ENCODE data around the gene MS4A6A.
"Not testable (repeated sequence)": the region's sequence is repeated elsewhere in the genome, so short reads cannot be mapped to it uniquely, and the experiment has no call there.

Gene MS4A6A, protein sequence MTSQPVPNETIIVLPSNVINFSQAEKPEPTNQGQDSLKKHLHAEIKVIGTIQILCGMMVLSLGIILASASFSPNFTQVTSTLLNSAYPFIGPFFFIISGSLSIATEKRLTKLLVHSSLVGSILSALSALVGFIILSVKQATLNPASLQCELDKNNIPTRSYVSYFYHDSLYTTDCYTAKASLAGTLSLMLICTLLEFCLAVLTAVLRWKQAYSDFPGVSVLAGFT

GRCh38 chr11:60182541-60183330, at the start of gene MS4A6A:
Gene MS4A6A, minus strand, starts transcription at chr11:60183083. Its CDS starts 1,356 bp downstream, at chr11:60181727.
- DNase-seq, result no peak

DNA sequence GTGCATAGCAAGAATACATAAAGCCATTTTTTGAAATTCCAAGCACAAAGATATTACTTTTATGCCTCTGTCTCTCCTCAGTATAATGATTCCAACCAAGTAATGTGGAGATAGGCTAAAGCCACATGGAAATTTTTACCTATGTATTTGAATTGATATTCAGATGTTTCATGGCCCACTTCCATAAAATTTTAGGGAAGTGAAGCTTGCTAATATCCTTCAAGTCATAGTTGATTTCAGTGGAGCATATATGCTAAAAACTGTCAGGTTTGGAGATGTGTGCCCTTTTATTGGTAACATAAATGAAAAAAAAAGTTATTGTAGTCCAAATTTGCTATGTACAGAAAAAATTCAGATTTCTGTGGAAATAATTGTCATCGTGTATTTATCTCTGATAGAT, 47.8 kb upstream of the MS4A6A start:
- no peak for DNase-seq

GRCh38 chr11:60222141-60222540, 39.3 kb upstream of the MS4A6A start:
- no peak for DNase-seq

GRCh38 chr11:60221692-60222091, 38.8 kb upstream of the MS4A6A start:
- no peak for DNase-seq

DNA sequence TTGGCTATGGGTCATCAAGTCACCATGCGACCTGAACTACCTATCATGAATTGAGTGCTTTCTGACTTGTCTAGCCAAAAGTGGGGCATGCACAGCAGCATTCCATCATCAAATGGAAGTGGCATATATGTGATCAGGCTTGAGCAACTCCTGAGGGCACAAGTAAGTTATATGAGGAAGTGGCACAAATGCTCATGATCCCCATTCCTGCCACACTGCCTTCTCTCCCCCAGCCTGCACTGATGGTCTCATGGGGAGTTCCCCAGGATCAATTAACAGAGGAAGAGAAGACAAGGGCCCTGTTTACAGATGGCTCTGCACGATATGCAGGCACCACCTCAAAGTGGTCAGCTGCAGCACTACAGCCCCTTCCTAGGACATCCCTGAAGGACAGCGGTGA, 38.3 kb upstream of the MS4A6A start:
- no peak for DNase-seq

- no peak for DNase-seq
Observed at GRCh38 chr11:60214386-60214785, 31.5 kb upstream of the MS4A6A start.

DNA sequence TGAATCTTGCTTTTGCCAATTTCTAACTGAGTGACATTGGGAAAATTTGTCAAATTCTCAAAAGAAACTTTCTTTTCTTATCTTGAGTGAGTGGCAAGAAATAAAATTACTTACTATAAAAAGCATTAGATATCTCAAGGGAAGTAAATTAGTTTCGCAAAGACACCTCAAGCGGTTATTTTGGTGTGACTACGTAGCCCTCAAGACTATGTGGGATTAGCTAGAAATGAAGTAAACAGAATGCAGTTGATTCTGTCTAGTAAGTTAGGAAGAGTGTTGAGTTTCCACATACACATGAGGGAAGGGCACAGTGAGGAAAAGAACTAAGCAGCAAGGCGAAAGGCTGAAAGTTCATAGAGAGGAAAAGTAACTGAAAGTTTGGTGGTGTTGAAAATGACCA, 28.3 kb upstream of the MS4A6A start:
- no peak for DNase-seq

- no peak for DNase-seq
Observed at GRCh38 chr11:60209977-60210376, 27.1 kb upstream of the MS4A6A start.

GRCh38 chr11:60208951-60209350, 26.1 kb upstream of the MS4A6A start:
- DNase-seq, result no peak

DNA sequence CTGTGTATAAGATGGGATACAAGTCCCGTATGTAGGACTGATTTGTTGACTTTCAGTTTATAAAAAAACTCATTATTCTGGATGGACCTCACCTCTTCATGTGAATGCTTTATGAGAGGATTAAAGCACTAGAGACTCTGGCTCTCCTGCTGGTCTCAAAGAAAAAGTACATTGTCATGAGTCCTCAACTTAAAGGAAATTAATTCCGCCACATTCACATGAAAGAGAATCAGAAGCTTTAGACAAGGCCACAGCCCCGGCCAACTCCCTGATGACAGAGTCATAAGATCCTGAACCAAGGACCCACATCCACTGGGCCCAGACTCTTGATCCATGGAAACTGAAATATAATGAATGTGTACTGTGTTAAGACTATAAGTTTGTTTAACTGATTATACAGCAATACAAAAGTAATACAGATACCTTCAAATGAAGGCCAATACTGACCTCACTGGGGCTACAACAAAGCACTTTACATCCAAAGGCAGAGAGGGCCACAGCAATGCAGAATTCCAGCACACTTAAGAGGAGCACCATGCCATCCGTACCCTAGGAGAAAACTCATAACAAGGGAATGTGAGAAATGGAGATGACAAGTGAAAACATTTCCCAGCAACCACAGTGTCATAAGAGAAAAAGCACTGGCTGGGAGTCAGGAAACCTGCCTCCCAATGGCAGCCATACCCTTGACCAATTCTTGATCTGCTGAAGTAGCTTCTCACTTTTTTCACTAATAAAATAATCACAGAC, 25.4 kb upstream of the MS4A6A start:
- DNase-seq, result no peak

- no peak for DNase-seq
Observed at GRCh38 chr11:60206616-60207015, 23.7 kb upstream of the MS4A6A start.

GRCh38 chr11:60204922-60205321, 22.0 kb upstream of the MS4A6A start:
- DNase-seq, result no peak

DNA sequence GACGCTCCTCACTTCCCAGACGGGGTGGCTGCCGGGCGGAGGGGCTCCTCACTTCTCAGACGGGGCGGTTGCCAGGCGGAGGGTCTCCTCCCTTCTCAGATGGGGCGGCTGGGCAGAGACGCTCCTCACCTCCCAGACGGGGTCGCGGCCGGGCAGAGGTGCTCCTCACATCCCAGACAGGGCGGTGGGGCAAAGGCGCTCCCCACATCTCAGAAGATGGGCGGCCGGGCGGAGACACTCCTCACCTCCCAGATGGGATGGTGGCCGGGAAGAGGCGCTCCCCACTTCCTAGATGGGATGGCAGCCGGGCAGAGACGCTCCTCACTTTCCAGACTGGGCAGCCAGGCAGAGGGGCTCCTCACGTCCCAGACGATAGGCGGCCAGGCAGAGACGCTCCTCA, 18.5 kb upstream of the MS4A6A start:
- not testable (repeated sequence) for DNase-seq

DNA sequence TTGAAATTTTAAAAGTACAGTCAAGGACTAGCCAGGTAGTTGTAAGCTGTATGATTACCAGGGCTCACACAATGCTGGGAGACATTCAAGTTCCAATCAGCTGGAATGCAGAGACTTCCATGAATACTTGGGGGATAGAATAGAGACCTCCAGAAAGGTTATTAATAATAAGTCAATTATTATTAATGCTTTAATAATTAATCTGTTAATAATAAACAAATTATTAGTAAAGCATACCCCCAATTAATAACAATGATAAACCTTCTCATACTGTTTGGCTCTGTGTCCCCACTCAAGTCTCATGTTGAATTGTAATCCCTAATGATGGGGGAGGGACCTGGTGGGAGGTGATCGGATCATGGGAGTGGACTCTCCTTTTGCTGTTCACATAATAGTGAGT, 14.6 kb upstream of the MS4A6A start:
- no peak for DNase-seq

- no peak for DNase-seq
Observed at GRCh38 chr11:60195923-60196368, 13.1 kb upstream of the MS4A6A start.

- DNase-seq, result no peak
Observed at GRCh38 chr11:60194511-60194910, 11.6 kb upstream of the MS4A6A start.

- no peak for DNase-seq
Observed at GRCh38 chr11:60193687-60194433, 11.0 kb upstream of the MS4A6A start.

GRCh38 chr11:60192564-60192963, 9.7 kb upstream of the MS4A6A start:
- DNase-seq, result not testable (repeated sequence)

DNA sequence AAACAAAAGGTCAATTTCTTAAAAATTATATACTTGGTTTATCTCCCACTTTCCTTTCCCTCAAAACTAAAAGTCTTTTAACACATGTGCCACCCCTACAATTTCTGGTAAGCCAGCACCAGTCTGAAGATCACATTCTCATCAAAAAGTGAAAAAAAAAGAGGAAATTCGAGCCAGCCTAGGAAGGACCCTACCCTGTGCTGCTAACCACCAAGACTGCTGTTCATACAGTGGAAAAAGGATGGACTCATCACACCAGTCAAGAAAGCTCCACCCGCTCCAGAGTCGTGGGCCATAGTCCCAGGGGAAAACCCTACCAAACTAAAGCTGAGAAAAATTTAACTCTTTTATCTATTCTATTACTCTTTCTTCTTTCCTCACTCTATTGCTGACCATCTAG, 5.6 kb upstream of the MS4A6A start:
- not testable (repeated sequence) for DNase-seq

DNA sequence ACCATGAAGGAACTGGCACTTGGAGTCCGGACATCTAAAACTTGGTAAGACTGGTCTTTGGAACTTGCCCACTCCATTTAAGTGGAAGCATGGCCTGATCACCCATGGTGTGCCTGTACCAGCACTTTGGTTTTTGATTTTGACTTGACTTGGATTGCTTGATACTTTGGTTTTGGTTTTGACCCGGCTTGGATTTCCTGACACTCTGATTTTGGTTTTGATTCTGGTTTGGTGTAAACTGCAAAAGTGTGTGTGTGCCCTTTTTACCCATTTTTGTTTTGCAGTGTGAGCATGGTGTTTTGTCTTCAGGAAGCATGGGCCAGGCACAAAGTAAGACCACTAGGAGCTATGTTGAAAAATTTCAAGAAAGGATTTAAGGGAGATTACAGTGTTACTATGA, 3.2 kb upstream of the MS4A6A start:
- not testable (repeated sequence) for DNase-seq

GRCh38 chr11:60185512-60185827, 2.6 kb upstream of the MS4A6A start:
- DNase-seq, result not testable (repeated sequence)

DNA sequence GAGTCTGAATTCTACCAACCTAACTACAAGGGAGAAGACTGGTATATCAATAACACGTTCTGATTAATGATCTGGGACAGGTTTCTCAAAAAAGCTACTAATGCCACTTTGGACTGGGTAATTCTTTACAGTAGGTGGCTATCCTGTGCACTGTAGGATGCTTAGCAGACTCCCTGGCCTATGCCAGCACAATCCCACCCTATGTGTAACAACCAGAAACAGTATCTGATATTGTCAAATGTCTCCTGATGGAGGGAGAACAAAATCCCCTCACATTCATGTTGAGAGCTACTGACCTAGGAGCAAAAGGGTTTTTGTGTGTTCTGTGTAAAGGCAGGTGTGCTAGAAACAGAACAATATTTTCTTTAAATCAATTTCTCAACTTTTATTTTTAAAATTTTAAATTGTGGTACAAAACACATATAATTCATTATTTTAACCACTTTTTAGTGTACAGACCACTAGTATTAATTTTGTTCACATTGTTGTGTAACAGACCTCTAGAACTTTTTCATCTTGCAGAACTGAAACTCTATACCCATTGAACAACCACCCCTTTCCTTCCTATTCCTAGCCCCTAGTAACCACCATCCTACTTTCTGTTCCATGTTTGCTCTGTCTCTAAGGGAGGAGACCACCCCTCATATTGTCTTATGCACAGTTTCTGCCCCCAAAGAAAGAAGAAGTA, 2.1 kb upstream of the MS4A6A start:
- no peak for DNase-seq
